ENCODE results near the gene SLC15A3. TPM values are rescaled to one million over a fixed set of nuclear protein-coding genes. Genes with fewer than 3 reads are reported as not detected.

The SLC15A3 gene
- polyA plus RNA-seq, 3 donors, result 27.1 to 121 (median 35.0) TPM

- WGBS (ENCODE audit: insufficient coverage), result no CpG with 5 or more reads among the region's 5 CpGs
- H3K27me3 ChIP-seq (ENCODE audit: control insufficient read depth in 2 of 2, insufficient read depth in 2 of 2, low read length in 2 of 2), result peaks cover 25 to 44% of the 10 kb centered on the region in 2 donors
Measured at GRCh38 chr11:60923326-60923725, 28.6 kb downstream of the SLC15A3 start.

GRCh38 chr11:60922906-60923305, 29.1 kb downstream of the SLC15A3 start:
- Mint-ChIP-seq H3K4me1 (peaks cover 33% of the 10 kb centered on the region), H3K27ac (no peak overlapping the region), H3K9me3 (peaks cover 0 to 10% (median 4%) of the 10 kb centered on the region in 7 donors), H3K4me3 (peak overlapping the region in 1 of 2 donors; percentile 83), H3K36me3 (peaks cover 40 to 43% of the 10 kb centered on the region in 2 donors), H3K27me3 (ENCODE audit: low read depth in 3 of 3) (peaks cover 41 to 56% (median 50%) of the 10 kb centered on the region in 3 donors)
- intact Hi-C loops (cut with micrococcal nuclease), result no loop called here
- Histone ChIP-seq H3K4me3 (replicated peaks in 1 of 3; ENCODE audit: low read depth in 2 of 3, low read length in 3 of 3) (no peak overlapping the region), H3K4me2 (replicated peaks; ENCODE audit: extremely low read depth, low read length, poor library complexity, severe bottlenecking) (no peak overlapping the region), H2AFZ (ENCODE audit: insufficient read depth, low read depth, low read length, poor library complexity, severe bottlenecking) (no peak overlapping the region), H3K36me3 (replicated peaks in 1 of 2; ENCODE audit: control insufficient read depth in 1 of 2, insufficient read depth in 2 of 2, low read length in 2 of 2) (peaks cover 30 to 39% of the 10 kb centered on the region in 2 donors), H3K27me3 (ENCODE audit: control insufficient read depth in 2 of 2, insufficient read depth in 2 of 2, low read length in 2 of 2) (peaks cover 25 to 44% of the 10 kb centered on the region in 2 donors), H3K9me3 (replicated peaks in 1 of 2; ENCODE audit: control insufficient read depth in 1 of 2, insufficient read depth in 1 of 2, low read length in 2 of 2) (peaks cover 0 to 9% of the 10 kb centered on the region in 2 donors), H3K27ac (ENCODE audit: low read depth in 1 of 2, low read length in 2 of 2) (no peak overlapping the region), H3K9ac (ENCODE audit: insufficient read depth, low read length, poor library complexity, severe bottlenecking) (no peak overlapping the region), H3K79me2 (ENCODE audit: insufficient read depth, low read length) (peaks cover 17% of the 10 kb centered on the region), H4K20me1 (ENCODE audit: insufficient read depth, low read length) (peaks cover 13% of the 10 kb centered on the region), H3K4me1 (ENCODE audit: control insufficient read depth in 1 of 2, insufficient read depth in 2 of 2, low read length in 2 of 2) (peaks cover 39% of the 10 kb centered on the region in 2 donors)
- no peak for DNase-seq
- no CpG with 5 or more reads among the region's 6 CpGs for WGBS (ENCODE audit: insufficient coverage)
- TF ChIP-seq CTCF (IDR thresholded peaks at IDR 0.05), result no peak

More at GRCh38 chr11:60923326-60923725, 28.6 kb downstream of the SLC15A3 start:
- Histone ChIP-seq H3K4me2 (replicated peaks; ENCODE audit: extremely low read depth, low read length, poor library complexity, severe bottlenecking) (no peak overlapping the region), H4K20me1 (ENCODE audit: insufficient read depth, low read length) (peaks cover 12% of the 10 kb centered on the region), H3K4me1 (ENCODE audit: control insufficient read depth in 1 of 2, insufficient read depth in 2 of 2, low read length in 2 of 2) (peaks cover 35% of the 10 kb centered on the region in 2 donors), H3K36me3 (replicated peaks in 1 of 2; ENCODE audit: control insufficient read depth in 1 of 2, insufficient read depth in 2 of 2, low read length in 2 of 2) (peaks cover 30 to 39% of the 10 kb centered on the region in 2 donors), H3K9ac (ENCODE audit: insufficient read depth, low read length, poor library complexity, severe bottlenecking) (no peak overlapping the region), H3K27ac (ENCODE audit: low read depth in 1 of 2, low read length in 2 of 2) (no peak overlapping the region), H3K79me2 (ENCODE audit: insufficient read depth, low read length) (peaks cover 13% of the 10 kb centered on the region), H3K9me3 (replicated peaks in 1 of 2; ENCODE audit: control insufficient read depth in 1 of 2, insufficient read depth in 1 of 2, low read length in 2 of 2) (peaks cover 0 to 9% of the 10 kb centered on the region in 2 donors), H3K4me3 (replicated peaks in 1 of 3; ENCODE audit: low read depth in 2 of 3, low read length in 3 of 3) (no peak overlapping the region), H2AFZ (ENCODE audit: insufficient read depth, low read depth, low read length, poor library complexity, severe bottlenecking) (no peak overlapping the region)
- H3K9me3 Mint-ChIP-seq, result peaks cover 0 to 10% (median 4%) of the 10 kb centered on the region in 7 donors
- intact Hi-C loops (cut with micrococcal nuclease), result no loop called here
- peaks cover 40 to 43% of the 10 kb centered on the region in 2 donors for H3K36me3 Mint-ChIP-seq
- H3K4me3 Mint-ChIP-seq, result peak overlapping the region in 1 of 2 donors; percentile 83
- no peak overlapping the region for H3K27ac Mint-ChIP-seq
- peaks cover 45 to 56% (median 50%) of the 10 kb centered on the region in 3 donors for H3K27me3 Mint-ChIP-seq (ENCODE audit: low read depth in 3 of 3)
- TF ChIP-seq CTCF (IDR thresholded peaks at IDR 0.05), result no peak
- peaks cover 29% of the 10 kb centered on the region for H3K4me1 Mint-ChIP-seq
- DNase-seq, result no peak

Measured in CD14-positive monocyte (primary cell).